HEK293T (cell line): ENCODE data around the gene EXOSC7.

Experiments
- HDGF ChIP-seq: fragments of 450-650 bp; IDR thresholded peaks from 2 replicates; pipeline ENCODE4 v1.6.1; 2017; ENCODE audit warnings: antibody characterized with exemption, borderline replicate concordance
- NFRKB ChIP-seq: fragments of 450-650 bp; IDR thresholded peaks from 2 replicates; pipeline ENCODE4 v1.6.1; 2016; ENCODE audit warnings: mild to moderate bottlenecking, moderate library complexity
- SP1 ChIP-seq: fragments of 450-650 bp; IDR thresholded peaks from 2 replicates; pipeline ENCODE4 v1.6.1; 2017
- ZNF384 ChIP-seq: fragments of 450-650 bp; IDR thresholded peaks from 2 replicates; pipeline ENCODE4 v1.6.1; 2016
- TF ChIP-seq, protein P1 (sequence below): fragments of 450-650 bp; IDR thresholded peaks from 2 replicates; pipeline ENCODE4 v1.6.1; 2016

DNA sequence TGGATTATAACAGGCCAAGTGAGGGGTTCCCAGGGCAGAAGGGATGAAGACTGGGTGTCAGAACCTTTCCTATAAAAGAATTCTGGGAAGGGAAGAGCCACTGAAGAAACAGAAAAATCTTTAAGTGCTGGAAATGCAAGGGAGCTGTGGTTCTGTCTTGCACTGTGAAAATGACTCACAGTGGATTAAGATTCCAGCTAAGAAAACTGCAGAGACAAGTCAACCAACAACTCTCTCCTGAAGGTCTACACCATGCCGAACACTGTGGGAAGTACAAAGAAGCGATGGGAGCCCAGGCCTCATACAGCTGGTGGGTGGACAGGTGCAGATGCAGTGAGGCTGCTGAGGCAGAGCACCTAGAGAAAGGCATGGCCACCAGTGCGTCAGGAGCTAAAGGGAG lies 27.8 kb upstream of the EXOSC7 start:
- no peak for TF ChIP-seq SP1
- TF ChIP-seq, protein P1, sequence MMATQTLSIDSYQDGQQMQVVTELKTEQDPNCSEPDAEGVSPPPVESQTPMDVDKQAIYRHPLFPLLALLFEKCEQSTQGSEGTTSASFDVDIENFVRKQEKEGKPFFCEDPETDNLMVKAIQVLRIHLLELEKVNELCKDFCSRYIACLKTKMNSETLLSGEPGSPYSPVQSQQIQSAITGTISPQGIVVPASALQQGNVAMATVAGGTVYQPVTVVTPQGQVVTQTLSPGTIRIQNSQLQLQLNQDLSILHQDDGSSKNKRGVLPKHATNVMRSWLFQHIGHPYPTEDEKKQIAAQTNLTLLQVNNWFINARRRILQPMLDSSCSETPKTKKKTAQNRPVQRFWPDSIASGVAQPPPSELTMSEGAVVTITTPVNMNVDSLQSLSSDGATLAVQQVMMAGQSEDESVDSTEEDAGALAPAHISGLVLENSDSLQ, result no peak
- TF ChIP-seq ZNF384, result no peak
- TF ChIP-seq NFRKB, result no peak
- no peak for TF ChIP-seq HDGF
